ENCODE results near the gene GYS1. TPM values are rescaled to one million over a fixed set of nuclear protein-coding genes. Genes with fewer than 3 reads are reported as not detected.
A peak's percentile ranks its signal among the peaks of the same experiment; 100 is the strongest.

The GYS1 gene
- total RNA-seq, 1 donor: 43.2 TPM

DNA sequence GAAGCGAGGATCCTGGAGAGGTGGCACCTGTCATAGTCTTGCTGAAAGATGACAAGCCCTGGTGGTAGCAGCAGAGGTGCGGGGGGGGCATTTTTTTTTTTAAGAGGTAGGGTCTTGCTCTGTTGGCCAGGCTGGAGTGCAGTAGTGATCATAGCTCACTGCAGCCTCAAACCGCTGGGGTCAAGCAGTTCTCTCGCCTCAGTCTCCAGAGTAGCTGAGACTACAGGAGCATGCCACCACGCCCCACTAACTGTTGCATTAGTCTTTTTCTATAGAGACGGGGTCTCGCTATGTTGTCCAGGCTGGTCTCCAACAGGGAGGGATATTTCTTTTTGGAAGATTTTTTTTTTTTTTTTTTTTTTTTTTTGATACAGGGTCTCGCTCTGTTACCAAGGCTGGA, 35.1 kb downstream of the GYS1 start:
- DNase-seq (ENCODE audit: low read depth): no peak
- TF ChIP-seq CTCF (IDR thresholded peaks at IDR 0.05; ENCODE audit: insufficient read depth, low read depth, low read length): no peak
- H3K4me3 ChIP-seq (ENCODE audit: low read depth, low read length): no peak overlapping the region

DNA sequence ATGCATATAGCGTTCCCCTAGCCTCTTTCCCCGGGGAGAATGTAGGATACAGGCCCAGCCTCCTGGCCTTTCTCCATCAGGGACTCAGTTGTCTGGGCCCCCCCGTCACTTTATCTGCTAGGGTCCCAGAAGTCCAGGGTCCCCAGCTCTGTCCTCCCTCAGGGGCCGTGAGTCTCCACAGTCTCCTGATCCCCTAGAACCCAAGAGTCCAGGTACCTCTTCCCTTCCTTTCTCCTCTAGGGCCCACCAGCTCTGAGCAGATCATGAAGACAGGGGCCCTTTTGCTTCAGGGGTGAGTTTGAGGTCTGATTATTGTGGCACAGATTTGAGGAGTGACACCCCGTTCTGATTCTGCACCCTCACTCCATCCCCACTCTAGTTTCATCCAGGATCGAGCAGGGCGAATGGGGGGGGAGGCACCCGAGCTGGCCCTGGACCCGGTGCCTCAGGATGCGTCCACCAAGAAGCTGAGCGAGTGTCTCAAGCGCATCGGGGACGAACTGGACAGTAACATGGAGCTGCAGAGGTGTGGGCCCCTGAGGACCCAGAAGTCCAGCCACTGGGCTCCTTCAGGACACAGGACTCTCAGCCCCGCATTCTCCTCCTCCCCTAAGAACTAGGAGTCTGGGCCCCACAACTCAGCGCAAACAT, 37.7 kb downstream of the GYS1 start:
- peak overlapping the region; percentile 87 for H3K4me3 ChIP-seq (ENCODE audit: low read depth, low read length)
- no peak for TF ChIP-seq CTCF (IDR thresholded peaks at IDR 0.05; ENCODE audit: insufficient read depth, low read depth, low read length)
- no peak for DNase-seq (ENCODE audit: low read depth)

DNA sequence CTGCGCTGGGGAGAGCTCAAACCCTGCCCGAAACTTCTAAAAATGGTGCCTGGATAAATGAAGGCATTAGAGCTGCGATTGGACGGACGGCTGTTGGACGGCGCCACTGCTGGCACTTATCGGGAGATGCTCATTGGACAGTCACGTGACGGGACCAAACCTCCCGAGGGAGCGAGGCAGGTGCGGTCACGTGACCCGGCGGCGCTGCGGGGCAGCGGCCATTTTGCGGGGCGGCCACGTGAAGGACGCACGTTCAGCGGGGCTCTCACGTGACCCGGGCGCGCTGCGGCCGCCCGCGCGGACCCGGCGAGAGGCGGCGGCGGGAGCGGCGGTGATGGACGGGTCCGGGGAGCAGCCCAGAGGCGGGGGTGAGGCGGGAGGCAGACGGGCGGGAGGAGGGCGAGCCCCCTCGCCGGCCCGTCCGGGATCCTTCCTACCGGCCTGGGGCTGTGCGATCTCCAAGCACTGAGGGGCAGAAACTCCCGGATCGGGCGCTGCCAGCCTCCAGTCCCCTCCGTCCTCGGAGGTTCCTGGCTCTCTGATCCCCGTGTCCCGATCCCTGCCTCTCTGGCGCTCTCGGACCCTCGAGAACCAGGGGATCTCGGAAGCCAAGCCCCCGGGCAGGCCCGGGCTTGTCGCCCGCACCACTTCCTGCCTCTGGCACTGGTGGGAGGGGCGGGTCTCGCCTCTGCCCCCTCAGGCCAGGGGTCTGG, 38.4 kb downstream of the GYS1 start, which contains the start of gene BAX:
BAX (plus strand) TSS at position 281 of the 713 bp plus-strand sequence; CDS start at position 335, 54 bp downstream.
- DNase-seq (ENCODE audit: low read depth): peak; percentile 96
- peak within 1 kb of the TSS; percentile 87 for H3K4me3 ChIP-seq (ENCODE audit: low read depth, low read length)
- TF ChIP-seq CTCF (IDR thresholded peaks at IDR 0.05; ENCODE audit: insufficient read depth, low read depth, low read length): no peak

DNA sequence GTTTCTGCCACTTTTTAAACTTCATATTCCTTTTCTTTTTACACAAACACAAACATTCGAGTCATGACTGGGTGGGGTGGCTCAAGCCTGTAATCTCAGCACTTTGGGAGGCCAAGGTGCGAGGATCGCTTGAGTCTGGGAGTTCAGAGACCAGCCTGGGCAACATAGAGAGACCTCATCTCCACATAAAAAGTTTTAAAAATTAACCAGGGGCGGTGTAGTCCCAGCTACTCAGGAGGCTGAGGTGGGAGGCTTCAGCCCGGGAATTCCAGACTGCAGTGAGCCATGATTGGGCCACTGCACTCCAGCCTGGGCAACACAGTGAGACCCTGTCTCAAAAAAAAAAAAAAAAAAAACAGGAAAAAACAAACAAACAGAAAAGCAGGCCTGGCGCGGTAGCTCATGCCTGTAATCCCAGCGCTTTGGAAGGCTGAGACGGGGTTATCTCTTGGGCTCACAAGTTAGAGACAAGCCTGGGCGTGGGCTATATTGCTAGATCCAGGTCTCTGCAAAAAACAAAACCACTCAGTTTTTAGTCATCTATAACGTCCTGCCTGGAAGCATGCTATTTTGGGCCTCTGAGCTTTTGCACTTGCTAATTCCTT, 39.0 kb downstream of the GYS1 start:
- peak overlapping the region; percentile 51 for H3K4me3 ChIP-seq (ENCODE audit: low read depth, low read length)
- no peak for DNase-seq (ENCODE audit: low read depth)
- TF ChIP-seq CTCF (IDR thresholded peaks at IDR 0.05; ENCODE audit: insufficient read depth, low read depth, low read length): no peak

- DNase-seq (ENCODE audit: low read depth): no peak
- no peak overlapping the region for H3K4me3 ChIP-seq (ENCODE audit: low read depth, low read length)
- no peak for TF ChIP-seq CTCF (IDR thresholded peaks at IDR 0.05; ENCODE audit: insufficient read depth, low read depth, low read length)
Measured at GRCh38 chr19:48953141-48953540, 40.0 kb downstream of the GYS1 start.

DNA sequence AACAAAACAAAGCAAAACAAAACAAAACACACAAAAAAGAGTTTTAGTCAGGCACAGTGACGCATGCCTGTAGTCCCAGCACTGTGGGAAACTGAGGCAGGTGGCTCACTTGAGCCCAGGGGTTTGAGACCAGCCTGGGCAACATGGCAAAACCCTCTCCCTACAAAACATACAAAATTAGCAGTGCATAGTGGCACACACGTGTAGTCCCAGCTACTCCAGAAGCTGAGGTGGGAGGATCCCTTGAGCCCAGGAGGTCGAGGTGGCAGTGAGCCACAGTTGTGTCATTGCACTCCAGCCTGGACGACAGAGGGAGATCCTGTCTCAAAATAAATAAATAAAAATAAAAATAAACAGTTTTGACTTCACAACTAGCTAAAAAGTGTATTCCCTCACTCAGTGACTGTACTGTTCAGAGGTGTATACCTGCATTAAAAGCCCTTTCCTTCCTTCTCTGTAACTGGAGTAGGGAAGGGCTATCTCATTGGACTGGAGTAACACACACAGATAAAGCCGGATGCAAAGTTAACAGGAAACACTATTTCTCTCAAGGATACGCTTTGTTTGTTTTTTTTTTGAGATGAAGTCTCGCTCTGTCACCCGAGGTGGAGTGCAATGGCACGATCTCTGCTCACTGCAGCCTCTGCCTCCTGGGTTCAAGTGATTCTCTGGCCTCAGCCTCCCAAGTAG, 42.1 kb downstream of the GYS1 start:
- no peak for DNase-seq (ENCODE audit: low read depth)
- no peak overlapping the region for H3K4me3 ChIP-seq (ENCODE audit: low read depth, low read length)
- TF ChIP-seq CTCF (IDR thresholded peaks at IDR 0.05; ENCODE audit: insufficient read depth, low read depth, low read length): no peak
